GM12878 (cell line): ENCODE data around the gene S100A3. TPM values are rescaled to one million over a fixed set of nuclear protein-coding genes. Genes with fewer than 3 reads are reported as not detected.
A peak's percentile ranks its signal among the peaks of the same experiment; 100 is the strongest.

ENCODE experiments used
- ATAC-seq: fragments of 200-7000 bp; cut with Tn5 transposase; 3 replicates; pipeline ENCODE4 v1.9.1; 2020; ENCODE audit warnings: mild to moderate bottlenecking, moderate library complexity
- BruUV-seq: library from RNA; stranded (reverse); fragments of 400-500 nt; replicated peaks from 2 replicates; lab custom pipeline; 2021; lab: Mats Ljungman, UMichigan
- CTCF ChIA-PET: fragments of 300-600 bp; sonication (Branson Sonifier 250); formaldehyde crosslinking; extraction: SDS; loops from one replicate; lab custom pipeline; 2021; ENCODE audit warnings: inconsistent platforms; lab: Yijun Ruan, JAX
- POLR2A ChIA-PET: fragments of 350-600 bp; formaldehyde crosslinking; extraction: SDS; loops from one replicate; lab custom pipeline; 2021; ENCODE audit warnings: inconsistent platforms; lab: Charles Lee
- RAD21 ChIA-PET: fragments of 300-600 bp; sonication (Branson Sonifier 250); formaldehyde crosslinking; loops from one replicate; lab custom pipeline; 2023; ENCODE audit warnings: antibody characterized with exemption; ENCODE audit not compliant: unreplicated experiment; lab: Charles Lee
- SMC1A ChIA-PET: fragments of 300-600 bp; sonication (Branson Sonifier 250); formaldehyde crosslinking; loops from one replicate; lab custom pipeline; 2023; ENCODE audit not compliant: unreplicated experiment, uncharacterized antibody; lab: Charles Lee
- DNase-seq: peaks from one replicate; pipeline ENCODE4 v3.0.0-alpha.2; 2011; ENCODE audit warnings: low read depth, low spot score
- FAIRE-seq: peaks from 3 replicates; lab custom pipeline; 2011; peaks lifted over from hg19 to GRCh38; lab: Jason Lieb, UNC
- H2AFZ ChIP-seq: 2 replicates; pipeline ENCODE4 v1.6.0; 2011; ENCODE audit warnings: low read depth, low read length, control low read depth; ENCODE audit not compliant: control insufficient read depth
- H3K27ac ChIP-seq: 2 replicates; pipeline ENCODE4 v1.5.1; 2011; ENCODE audit warnings: control low read depth; ENCODE audit not compliant: control insufficient read depth, insufficient read depth
- H3K27me3 ChIP-seq, 2 experiments: replicated peaks in 1 of 2; 2 replicates each; pipeline versions ENCODE4 v1.6.0 to v1.6.1; 2011; ENCODE audit warnings: low read length in 1 of 2; ENCODE audit not compliant: control insufficient read depth in 2 of 2, insufficient read depth in 2 of 2
- H3K36me3 ChIP-seq, 2 experiments: 2 replicates each; pipeline ENCODE4 v1.5.1; 2011; ENCODE audit warnings: low read length in 1 of 2; ENCODE audit not compliant: control insufficient read depth in 2 of 2, insufficient read depth in 2 of 2
- H3K4me1 ChIP-seq: 2 replicates; pipeline ENCODE4 v1.6.1; 2011; ENCODE audit warnings: mild to moderate bottlenecking, low read length, moderate library complexity, mixed read lengths; ENCODE audit not compliant: control insufficient read depth, insufficient read depth
- H3K4me2 ChIP-seq: 2 replicates; pipeline ENCODE4 v1.6.0; 2011; ENCODE audit warnings: control low read depth; ENCODE audit not compliant: control insufficient read depth, insufficient read depth
- H3K4me3 ChIP-seq: fragments of 200-600 bp; sonication (generic); 2 replicates; pipeline ENCODE4 v1.5.1; 2016
- H3K79me2 ChIP-seq: 2 replicates; pipeline ENCODE4 v1.6.0; 2011; ENCODE audit warnings: low read length; ENCODE audit not compliant: control insufficient read depth, insufficient read depth
- H3K9ac ChIP-seq: 2 replicates; pipeline ENCODE4 v1.8.0; 2011; ENCODE audit warnings: low read length, control low read depth, mixed read lengths; ENCODE audit not compliant: control insufficient read depth, insufficient read depth
- H3K9me3 ChIP-seq: replicated peaks from 3 replicates; pipeline ENCODE4 v1.5.1; 2011; ENCODE audit warnings: mild to moderate bottlenecking, low read length; ENCODE audit not compliant: control insufficient read depth, insufficient read depth
- H4K20me1 ChIP-seq: 2 replicates; pipeline ENCODE4 v1.6.0; 2011; ENCODE audit not compliant: control insufficient read depth, insufficient read depth
- CEBPZ ChIP-seq: fragments of 150-350 bp; IDR thresholded peaks from 2 replicates; pipeline ENCODE4 v1.6.1; 2016; ENCODE audit warnings: low read depth, low read length
- ESRRA ChIP-seq: IDR thresholded peaks from 2 replicates; pipeline ENCODE4 v1.6.1; 2012; ENCODE audit warnings: mild to moderate bottlenecking, low read length, improper control_type of control experiment
- EZH2 ChIP-seq: IDR thresholded peaks from 2 replicates; pipeline ENCODE4 v1.6.1; 2012; ENCODE audit warnings: low read depth, mild to moderate bottlenecking, control low read depth, inconsistent platforms, low read length, borderline replicate concordance; ENCODE audit not compliant: control insufficient read depth
- HDAC6 ChIP-seq: fragments of 200-600 bp; sonication (generic); IDR thresholded peaks from one replicate; pipeline ENCODE4 v1.8.0; 2017; ENCODE audit warnings: antibody characterized with exemption; ENCODE audit not compliant: unreplicated experiment
- IKZF1 ChIP-seq: fragments of 450-650 bp; conservative IDR thresholded peaks from 2 replicates; pipeline ENCODE4 v1.6.1; 2017; ENCODE audit warnings: antibody characterized with exemption, mild to moderate bottlenecking
- IKZF2 ChIP-seq, 2 experiments: fragments of 450-650 bp; IDR thresholded peaks; 2 replicates each; pipeline ENCODE4 v1.6.1; 2017; ENCODE audit warnings: mild to moderate bottlenecking in 2 of 2, moderate library complexity in 2 of 2
- PAX8 ChIP-seq: fragments of 450-650 bp; IDR thresholded peaks from 2 replicates; pipeline ENCODE4 v1.6.1; 2017; ENCODE audit warnings: mild to moderate bottlenecking, moderate library complexity
- RAD21 ChIP-seq: IDR thresholded peaks from 2 replicates; pipeline ENCODE4 v1.6.1; 2011; ENCODE audit warnings: mild to moderate bottlenecking, low read depth, low read length, moderate library complexity; ENCODE audit not compliant: insufficient read depth
- RB1 ChIP-seq: fragments of 450-650 bp; formaldehyde crosslinking; IDR thresholded peaks from 2 replicates; pipeline ENCODE4 v1.6.1; 2017; ENCODE audit warnings: mild to moderate bottlenecking, borderline replicate concordance
- TCF7 ChIP-seq: IDR thresholded peaks from 2 replicates; pipeline ENCODE4 v1.6.1; 2014; ENCODE audit warnings: antibody characterized with exemption, borderline replicate concordance
- ZSCAN29 ChIP-seq: fragments of 450-650 bp; IDR thresholded peaks from 2 replicates; pipeline ENCODE4 v1.6.1; 2017; ENCODE audit warnings: mild to moderate bottlenecking, moderate library complexity
- WGBS: methylation state at CpG from one replicate; pipeline ENCODE4 v1.1.6; 2016; ENCODE audit warnings: low lambda C conversion rate; ENCODE audit not compliant: insufficient replicate concordance, insufficient coverage; ENCODE audit errors: missing lambda C conversion rate; 5-methylcytosine and 5-hydroxymethylcytosine counted together
- in situ Hi-C: fragments of 300-500 bp; cut with MboI; formaldehyde crosslinking; loops from 9 replicates; pipeline ENCODE4 v1.14.3; 2018; ENCODE audit warnings: mixed read lengths
- intact Hi-C: fragments of 100-400 bp; cut with micrococcal nuclease; formaldehyde crosslinking; loops from one replicate; pipeline ENCODE4 v1.14.2; 2022; ENCODE audit not compliant: unreplicated experiment
- polyA plus RNA-seq, 11 experiments: library from polyadenylated mRNA; depleted of rRNA in 4 of 11; unstranded in 6 of 11; stranded (reverse) in 5 of 11; fragments of >200 nt; fragmentation: Nextera tagmentation in 4 of 11; fragmentation: Illumina TruSeq in 1 of 11; extraction: Ambion mirVana in 4 of 11; extraction: Trizol in 1 of 11; gene quantifications; 1 replicate in 1 of 11; 2 replicates in 10 of 11; pipeline versions ENCODE4 v1.2.1 to v1.2.3, GENCODE V29; 2011 to 2016; ENCODE audit warnings: inconsistent platforms in 2 of 11, missing spikeins in 2 of 11, low read depth in 1 of 11
- total RNA-seq, 4 experiments: library from RNA; depleted of rRNA in 3 of 4; stranded (reverse); fragments of >200 nt in 3 of 4; fragmentation: Illumina TruSeq in 1 of 4; extraction: Trizol in 1 of 4; gene quantifications; 2 replicates each; pipeline versions ENCODE4 v1.2.1 to v1.2.3, GENCODE V29; 2013 to 2021
- TF ChIP-seq, protein P1 (sequence below): IDR thresholded peaks from 2 replicates; pipeline ENCODE4 v1.6.1; 2012; ENCODE audit warnings: improper control_type of control experiment, low read depth, low read length; ENCODE audit not compliant: insufficient replicate concordance

The S100A3 gene
- total and polyA plus RNA-seq, 10 of the 15 experiments (the other 5 are each of a cell fraction or from before 2014, with no cell fraction given): 0.32 to 0.45 TPM; not detected in 8

- Histone ChIP-seq H3K79me2 (no peaks in the 10 kb centered on the region), H3K9ac (no peak within 1 kb of the TSS), H3K27me3 (no peaks in the 10 kb centered on the region), H4K20me1 (no peaks in the 10 kb centered on the region), H2AFZ (peak within 1 kb of the TSS; percentile 69), H3K36me3 (no peaks in the 10 kb centered on the region), H3K4me2 (no peak within 1 kb of the TSS), H3K4me3 (no peak within 1 kb of the TSS), H3K4me1 (peaks cover 30% of the 10 kb centered on the region), H3K9me3 (no peaks in the 10 kb centered on the region), H3K27ac (no peak within 1 kb of the TSS)
- in situ Hi-C loops: no loop called here
- ChIA-PET CTCF (interaction anchor here (0.6 to 1.6 kb wide), 8 partner anchors 8 to 86 kb away, joined by 3 to 9 read pairs (median 4); partner anchors contain the start of genes S100A13 and S100A2), SMC1A (interaction anchor here (0.6 to 2.3 kb wide), 5 partner anchors 9 to 26 kb away, joined by 3 to 8 read pairs (median 3); no protein-coding TSS in a partner anchor), POLR2A (interaction anchor here (0.6 to 0.8 kb wide), 3 partner anchors 11 to 120 kb away, joined by 3 read pairs; no protein-coding TSS in a partner anchor), RAD21 (interaction anchor here (0.9 to 1.4 kb wide), 3 partner anchors 12 to 27 kb away, joined by 3 to 5 read pairs (median 3); no protein-coding TSS in a partner anchor)
- no peak for DNase-seq
- BruUV-seq: no TSS peak
- WGBS: 50% methylated on average over 11 of the region's 11 CpGs
- intact Hi-C loops: no loop called here
- peak; percentile 31 for FAIRE-seq
- ATAC-seq: no peak
- TF ChIP-seq ZSCAN29: no peak
- 0 out of 4 replicates have a peak, but pooled peaks of 1 of the 2 experiments have one; percentile 15 for TF ChIP-seq IKZF2 (IDR thresholded peaks at IDR 0.05)
- no peak for TF ChIP-seq EZH2
- TF ChIP-seq RB1: no peak
- TF ChIP-seq ESRRA: no peak
- peak; percentile 52 for TF ChIP-seq IKZF1
- TF ChIP-seq TCF7: no peak
- TF ChIP-seq RAD21: no peak
- TF ChIP-seq, protein P1, sequence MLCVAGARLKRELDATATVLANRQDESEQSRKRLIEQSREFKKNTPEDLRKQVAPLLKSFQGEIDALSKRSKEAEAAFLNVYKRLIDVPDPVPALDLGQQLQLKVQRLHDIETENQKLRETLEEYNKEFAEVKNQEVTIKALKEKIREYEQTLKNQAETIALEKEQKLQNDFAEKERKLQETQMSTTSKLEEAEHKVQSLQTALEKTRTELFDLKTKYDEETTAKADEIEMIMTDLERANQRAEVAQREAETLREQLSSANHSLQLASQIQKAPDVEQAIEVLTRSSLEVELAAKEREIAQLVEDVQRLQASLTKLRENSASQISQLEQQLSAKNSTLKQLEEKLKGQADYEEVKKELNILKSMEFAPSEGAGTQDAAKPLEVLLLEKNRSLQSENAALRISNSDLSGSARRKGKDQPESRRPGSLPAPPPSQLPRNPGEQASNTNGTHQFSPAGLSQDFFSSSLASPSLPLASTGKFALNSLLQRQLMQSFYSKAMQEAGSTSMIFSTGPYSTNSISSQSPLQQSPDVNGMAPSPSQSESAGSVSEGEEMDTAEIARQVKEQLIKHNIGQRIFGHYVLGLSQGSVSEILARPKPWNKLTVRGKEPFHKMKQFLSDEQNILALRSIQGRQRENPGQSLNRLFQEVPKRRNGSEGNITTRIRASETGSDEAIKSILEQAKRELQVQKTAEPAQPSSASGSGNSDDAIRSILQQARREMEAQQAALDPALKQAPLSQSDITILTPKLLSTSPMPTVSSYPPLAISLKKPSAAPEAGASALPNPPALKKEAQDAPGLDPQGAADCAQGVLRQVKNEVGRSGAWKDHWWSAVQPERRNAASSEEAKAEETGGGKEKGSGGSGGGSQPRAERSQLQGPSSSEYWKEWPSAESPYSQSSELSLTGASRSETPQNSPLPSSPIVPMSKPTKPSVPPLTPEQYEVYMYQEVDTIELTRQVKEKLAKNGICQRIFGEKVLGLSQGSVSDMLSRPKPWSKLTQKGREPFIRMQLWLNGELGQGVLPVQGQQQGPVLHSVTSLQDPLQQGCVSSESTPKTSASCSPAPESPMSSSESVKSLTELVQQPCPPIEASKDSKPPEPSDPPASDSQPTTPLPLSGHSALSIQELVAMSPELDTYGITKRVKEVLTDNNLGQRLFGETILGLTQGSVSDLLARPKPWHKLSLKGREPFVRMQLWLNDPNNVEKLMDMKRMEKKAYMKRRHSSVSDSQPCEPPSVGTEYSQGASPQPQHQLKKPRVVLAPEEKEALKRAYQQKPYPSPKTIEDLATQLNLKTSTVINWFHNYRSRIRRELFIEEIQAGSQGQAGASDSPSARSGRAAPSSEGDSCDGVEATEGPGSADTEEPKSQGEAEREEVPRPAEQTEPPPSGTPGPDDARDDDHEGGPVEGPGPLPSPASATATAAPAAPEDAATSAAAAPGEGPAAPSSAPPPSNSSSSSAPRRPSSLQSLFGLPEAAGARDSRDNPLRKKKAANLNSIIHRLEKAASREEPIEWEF: no peak
- TF ChIP-seq PAX8: no peak
- TF ChIP-seq HDAC6: no peak
- no peak for TF ChIP-seq CEBPZ
Measured at GRCh38 chr1:153540394-153541361, 8.4 kb downstream of the S100A3 start, which contains the start of gene S100A5. Gene S100A5, minus strand, starts transcription at chr1:153540934. Its CDS starts 743 bp downstream, at chr1:153540191.
